Testis (tissue), 2 donors: ENCODE results near the gene TAF1B.

Source experiments
- CTCF ChIP-seq, 3 experiments: fragments of 450-650 bp in 2 of 3; fragments of 200-600 bp in 1 of 3; sonication (generic) in 1 of 3; IDR thresholded peaks; one replicate each; pipeline ENCODE4 v1.5.1; 2016 to 2019; ENCODE audit warnings: antibody characterized with exemption in 3 of 3, mild to moderate bottlenecking in 2 of 3, moderate library complexity in 1 of 3
- POLR2A ChIP-seq: fragments of 450-650 bp; IDR thresholded peaks from one replicate; pipeline ENCODE4 v1.6.1; 2017; ENCODE audit warnings: antibody characterized with exemption, mild to moderate bottlenecking, moderate library complexity

GRCh38 chr2:9802576-9802993 is 40.7 kb upstream of the TAF1B start:
- no peak for TF ChIP-seq POLR2A
- TF ChIP-seq CTCF (IDR thresholded peaks at IDR 0.05), result no peak
